SK-N-MC (cell line): ENCODE results near the gene HBB.

Source experiments
- EZH2 ChIP-seq: fragments of 200-600 bp; sonication (generic); IDR thresholded peaks from one replicate; pipeline ENCODE4 v1.6.1; 2017; ENCODE audit warnings: antibody characterized with exemption
- POLR2AphosphoS5 ChIP-seq: IDR thresholded peaks from 2 replicates; pipeline ENCODE4 v1.6.1; 2012; ENCODE audit warnings: mild to moderate bottlenecking, low read depth, low read length, borderline replicate concordance

- no peak for TF ChIP-seq EZH2
- no peak for TF ChIP-seq POLR2AphosphoS5
These were observed 38.7 kb downstream of the HBB start for GRCh38 chr11:5188201-5188600.
